GM12891 (cell line): ENCODE measurements around the gene PREX1.

Experiments used
- POLR2A ChIP-seq: IDR thresholded peaks from 2 replicates; pipeline ENCODE4 v1.6.1; 2011; ENCODE audit warnings: low read depth, low read length, control low read depth
- POLR2AphosphoS5 ChIP-seq: IDR thresholded peaks from 2 replicates; pipeline ENCODE4 v1.6.1; 2011; ENCODE audit warnings: low read depth, low read length, control low read depth

GRCh38 chr20:48630342-48631075 lies 197.3 kb downstream of the PREX1 start:
- TF ChIP-seq POLR2A: no peak
- no peak for TF ChIP-seq POLR2AphosphoS5
